CD4-positive, CD25-positive, alpha-beta regulatory T cell (primary cell): ENCODE measurements around the gene AGBL5. TPM values are rescaled to one million over a fixed set of nuclear protein-coding genes. Genes with fewer than 3 reads are reported as not detected.

Experiments
- ATAC-seq, 2 donors: fragments of 150-1000 bp; cut with Tn5 transposase; one replicate each; pipeline ENCODE4 v1.10.0; 2021; ENCODE audit warnings: low read depth in 2 of 2, moderate number of reproducible peaks in 2 of 2, moderate library complexity in 1 of 2
- DNase-seq, 3 donors: peaks; one replicate each; pipeline versions ENCODE4 v3.0.0 to v3.0.0-alpha.2; 2012 to 2022; ENCODE audit warnings: mixed read lengths in 1 of 3
- H3K27ac ChIP-seq: one replicate; pipeline ENCODE4 v1.7.0; 2013; ENCODE audit warnings: mild to moderate bottlenecking, low read length; ENCODE audit not compliant: insufficient read depth, poor library complexity, severe bottlenecking
- H3K27me3 ChIP-seq: one replicate; pipeline ENCODE4 v1.7.0; 2013; ENCODE audit warnings: low read length; ENCODE audit not compliant: control insufficient read depth, insufficient read depth
- H3K36me3 ChIP-seq: one replicate; pipeline ENCODE4 v1.7.0; 2013; ENCODE audit warnings: mild to moderate bottlenecking, low read length, moderate library complexity; ENCODE audit not compliant: control insufficient read depth, insufficient read depth
- H3K4me1 ChIP-seq: 2 replicates; pipeline ENCODE4 v1.7.0; 2013; ENCODE audit warnings: mild to moderate bottlenecking, low read length; ENCODE audit not compliant: insufficient read depth, control insufficient read depth, poor library complexity, severe bottlenecking
- H3K4me3 ChIP-seq: one replicate; pipeline ENCODE4 v1.7.0; 2013; ENCODE audit warnings: low read depth, mild to moderate bottlenecking, low read length, moderate library complexity
- H3K9me3 ChIP-seq, 2 experiments: 1 replicate in 1 of 2; 2 replicates in 1 of 2; pipeline ENCODE4 v1.7.0; 2013; ENCODE audit warnings: low read length in 2 of 2, mild to moderate bottlenecking in 1 of 2, moderate library complexity in 1 of 2; ENCODE audit not compliant: control insufficient read depth in 2 of 2
- H3K27ac Mint-ChIP-seq, 3 donors: one replicate each; pipeline ENCODE4 v1.8.0; 2020 to 2022; ENCODE audit warnings: mild to moderate bottlenecking in 3 of 3, mixed read lengths in 3 of 3, moderate library complexity in 2 of 3
- H3K27me3 Mint-ChIP-seq: one replicate; pipeline ENCODE4 v1.8.0; 2022; ENCODE audit warnings: mild to moderate bottlenecking, mixed read lengths
- H3K36me3 Mint-ChIP-seq: one replicate; pipeline ENCODE4 v1.8.0; 2020; ENCODE audit warnings: mixed read lengths
- H3K4me1 Mint-ChIP-seq, 4 donors: one replicate each; pipeline ENCODE4 v1.8.0; 2020 to 2022; ENCODE audit warnings: mixed read lengths in 4 of 4, mild to moderate bottlenecking in 1 of 4
- H3K4me3 Mint-ChIP-seq, 4 donors: one replicate each; pipeline ENCODE4 v1.8.0; 2020 to 2022; ENCODE audit warnings: mild to moderate bottlenecking in 4 of 4, mixed read lengths in 4 of 4, moderate library complexity in 3 of 4
- H3K9me3 Mint-ChIP-seq, 7 donors: one replicate each; pipeline ENCODE4 v1.8.0; 2020 to 2022; ENCODE audit warnings: mixed read lengths in 7 of 7, mild to moderate bottlenecking in 3 of 7, moderate library complexity in 2 of 7
- polyA plus RNA-seq, 4 donors: library from polyadenylated mRNA; unstranded; fragments of 300-500 nt; fragmentation: Illumina TruSeq; gene quantifications; one replicate each; pipeline ENCODE4 v1.2.3, GENCODE V29; 2021
- total RNA-seq: library from RNA; stranded (reverse); gene quantifications from one replicate; pipeline ENCODE4 v1.2.3, GENCODE V29; 2022

AGBL5 gene
- total and polyA plus RNA-seq, 5 donors from 2014 or later: 8.9 to 11.3 (median 9.3) TPM

GRCh38 chr2:27083410-27084296 is 32.2 kb downstream of the AGBL5 start:
- Mint-ChIP-seq H3K9me3 (no peaks in the 10 kb centered on the region), H3K4me1 (peaks cover 5 to 42% (median 17%) of the 10 kb centered on the region in 4 donors), H3K4me3 (peak overlapping the region in 1 of 4 donors; percentile 82), H3K27ac (no peak overlapping the region), H3K36me3 (no peaks in the 10 kb centered on the region), H3K27me3 (no peaks in the 10 kb centered on the region)
- no peak for DNase-seq
- H3K4me1 ChIP-seq: peaks cover 40% of the 10 kb centered on the region
- ATAC-seq: no peak
- H3K4me3 ChIP-seq: no peak overlapping the region
- no peaks in the 10 kb centered on the region for H3K27me3 ChIP-seq
- no peak overlapping the region for H3K27ac ChIP-seq
- H3K36me3 ChIP-seq: no peaks in the 10 kb centered on the region
- no peaks in the 10 kb centered on the region for H3K9me3 ChIP-seq

- peaks cover 5 to 44% (median 17%) of the 10 kb centered on the region in 4 donors for H3K4me1 Mint-ChIP-seq
- ATAC-seq: no peak
- Histone ChIP-seq H3K36me3 (no peaks in the 10 kb centered on the region), H3K4me3 (no peak overlapping the region), H3K27ac (no peak overlapping the region), H3K27me3 (no peaks in the 10 kb centered on the region), H3K4me1 (peaks cover 40% of the 10 kb centered on the region), H3K9me3 (no peaks in the 10 kb centered on the region)
- no peaks in the 10 kb centered on the region for H3K27me3 Mint-ChIP-seq
- H3K9me3 Mint-ChIP-seq: no peaks in the 10 kb centered on the region
- peak overlapping the region; percentile 76 to 90 (median 80) for H3K4me3 Mint-ChIP-seq
- peak overlapping the region in 1 of 3 donors; percentile 55 for H3K27ac Mint-ChIP-seq
- DNase-seq: no peak
- no peaks in the 10 kb centered on the region for H3K36me3 Mint-ChIP-seq
Measured at GRCh38 chr2:27084297-27085061, 33.0 kb downstream of the AGBL5 start.

- DNase-seq (no peak), ATAC-seq (no peak)
- H3K4me1 ChIP-seq: peaks cover 40% of the 10 kb centered on the region
- Mint-ChIP-seq H3K27ac (peak overlapping the region; percentile 51 to 91 (median 76)), H3K27me3 (no peaks in the 10 kb centered on the region), H3K9me3 (no peaks in the 10 kb centered on the region), H3K4me1 (peaks cover 5 to 43% (median 17%) of the 10 kb centered on the region in 4 donors), H3K4me3 (peak overlapping the region; percentile 76 to 90 (median 80)), H3K36me3 (no peaks in the 10 kb centered on the region)
- H3K27ac ChIP-seq: peak overlapping the region; percentile 86
- H3K4me3 ChIP-seq: no peak overlapping the region
- no peaks in the 10 kb centered on the region for H3K27me3 ChIP-seq
- H3K36me3 ChIP-seq: no peaks in the 10 kb centered on the region
- H3K9me3 ChIP-seq: no peaks in the 10 kb centered on the region
Measured at GRCh38 chr2:27085062-27085672, 33.7 kb downstream of the AGBL5 start.

- Histone ChIP-seq H3K27me3 (no peaks in the 10 kb centered on the region), H3K4me3 (no peak overlapping the region), H3K27ac (peak overlapping the region; percentile 86), H3K4me1 (peaks cover 39% of the 10 kb centered on the region), H3K9me3 (no peaks in the 10 kb centered on the region), H3K36me3 (no peaks in the 10 kb centered on the region)
- ATAC-seq (no peak), DNase-seq (peak in 1 of 3 donors; percentile 49)
- H3K4me1 Mint-ChIP-seq: peaks cover 5 to 39% (median 17%) of the 10 kb centered on the region in 4 donors
- peak overlapping the region; percentile 76 to 90 (median 80) for H3K4me3 Mint-ChIP-seq
- peak overlapping the region; percentile 51 to 76 (median 52) for H3K27ac Mint-ChIP-seq
- no peaks in the 10 kb centered on the region for H3K36me3 Mint-ChIP-seq
- H3K9me3 Mint-ChIP-seq: no peaks in the 10 kb centered on the region
- H3K27me3 Mint-ChIP-seq: no peaks in the 10 kb centered on the region
Measured at GRCh38 chr2:27085673-27086089, 34.2 kb downstream of the AGBL5 start.

GRCh38 chr2:27086090-27086723 is 34.7 kb downstream of the AGBL5 start:
- no peaks in the 10 kb centered on the region for H3K36me3 Mint-ChIP-seq
- peak overlapping the region in 1 of 3 donors; percentile 82 for H3K27ac Mint-ChIP-seq

GRCh38 chr2:27086724-27087593 is 35.5 kb downstream of the AGBL5 start, which contains the start of gene KHK:
Gene KHK (plus strand): TSS chr2:27086772. CDS start chr2:27087260, 488 bp downstream.
- no peak for ATAC-seq
- Histone ChIP-seq H3K9me3 (no peaks in the 10 kb centered on the region), H3K36me3 (no peaks in the 10 kb centered on the region), H3K27me3 (no peaks in the 10 kb centered on the region), H3K4me3 (peak within 1 kb of the TSS; percentile 72), H3K27ac (peak within 1 kb of the TSS; percentile 86), H3K4me1 (peaks cover 26% of the 10 kb centered on the region)
- peak within 1 kb of the TSS; percentile 82 to 90 (median 86) for H3K4me3 Mint-ChIP-seq
- peak within 1 kb of the TSS; percentile 76 to 82 (median 78) for H3K27ac Mint-ChIP-seq
- H3K4me1 Mint-ChIP-seq: peaks cover 3 to 26% (median 9%) of the 10 kb centered on the region in 4 donors
- no peaks in the 10 kb centered on the region for H3K36me3 Mint-ChIP-seq
- H3K9me3 Mint-ChIP-seq: no peaks in the 10 kb centered on the region
- no peak for DNase-seq
- no peaks in the 10 kb centered on the region for H3K27me3 Mint-ChIP-seq

More at GRCh38 chr2:27086090-27086723, 34.7 kb downstream of the AGBL5 start:
- DNase-seq (peak; percentile 95 to 98 (median 95)), ATAC-seq (peak; percentile 95 to 96)
- peaks cover 34% of the 10 kb centered on the region for H3K4me1 ChIP-seq
- peak overlapping the region; percentile 82 to 87 (median 86) for H3K4me3 Mint-ChIP-seq
- no peaks in the 10 kb centered on the region for H3K9me3 Mint-ChIP-seq
- H3K9me3 ChIP-seq: no peaks in the 10 kb centered on the region
- H3K27me3 ChIP-seq: no peaks in the 10 kb centered on the region
- H3K4me3 ChIP-seq: no peak overlapping the region
- H3K36me3 ChIP-seq: no peaks in the 10 kb centered on the region
- peak overlapping the region; percentile 86 for H3K27ac ChIP-seq
- H3K4me1 Mint-ChIP-seq: peaks cover 5 to 34% (median 13%) of the 10 kb centered on the region in 4 donors
- no peaks in the 10 kb centered on the region for H3K27me3 Mint-ChIP-seq
